NCI-H345 treated with DMSO at 0.1 percent for 48 hours (cell line): ENCODE data around the gene GPC1.

Experiments
- DNase-seq: peaks from one replicate; lab custom pipeline; 2025; ENCODE audit not compliant: unreplicated experiment; lab: John Stamatoyannopoulos, UW

Gene GPC1

GRCh38 chr2:240456447-240457222 is 21.2 kb downstream of the GPC1 start:
- no peak for DNase-seq

DNA sequence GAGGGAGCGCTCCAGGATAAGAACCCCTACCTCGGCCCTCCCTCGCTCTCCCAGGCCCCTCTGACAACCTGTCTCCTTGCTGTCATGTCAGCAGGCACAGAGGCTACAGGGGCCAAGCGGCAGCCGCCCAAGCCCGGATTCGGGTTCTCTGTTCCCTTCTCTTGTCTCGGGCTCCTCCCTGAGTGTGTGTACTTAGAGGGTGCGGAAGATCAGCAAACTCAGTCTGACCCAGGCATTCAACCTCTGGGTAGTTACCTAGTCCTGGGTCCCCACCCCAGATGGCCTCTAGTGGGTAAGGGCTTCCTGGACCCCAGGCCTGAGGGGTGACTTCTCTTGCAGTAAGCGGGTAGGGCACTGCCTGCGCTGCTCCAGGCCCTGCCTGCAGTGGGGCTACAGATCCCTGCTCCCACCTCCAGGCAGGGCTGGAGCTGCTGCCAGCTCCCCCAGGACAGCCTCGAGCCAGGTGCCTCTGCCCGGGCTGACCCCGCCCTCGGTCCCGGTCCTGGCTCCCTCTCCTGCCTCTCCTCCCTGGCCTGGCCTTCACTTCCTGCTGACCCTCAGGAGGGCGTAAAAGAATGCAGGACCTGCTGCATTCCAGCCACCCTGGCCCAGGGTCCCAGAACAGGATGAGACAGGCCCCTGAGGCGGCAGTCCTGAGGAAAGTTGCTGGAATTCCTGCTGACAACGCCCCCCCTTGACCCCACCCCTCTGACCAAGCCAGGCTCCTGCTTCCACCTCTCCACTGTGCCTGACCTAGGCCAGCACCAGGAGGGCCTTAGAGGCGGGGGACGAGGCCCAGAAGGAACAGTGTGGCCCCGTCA is 22.0 kb downstream of the GPC1 start:
- no peak for DNase-seq

DNA sequence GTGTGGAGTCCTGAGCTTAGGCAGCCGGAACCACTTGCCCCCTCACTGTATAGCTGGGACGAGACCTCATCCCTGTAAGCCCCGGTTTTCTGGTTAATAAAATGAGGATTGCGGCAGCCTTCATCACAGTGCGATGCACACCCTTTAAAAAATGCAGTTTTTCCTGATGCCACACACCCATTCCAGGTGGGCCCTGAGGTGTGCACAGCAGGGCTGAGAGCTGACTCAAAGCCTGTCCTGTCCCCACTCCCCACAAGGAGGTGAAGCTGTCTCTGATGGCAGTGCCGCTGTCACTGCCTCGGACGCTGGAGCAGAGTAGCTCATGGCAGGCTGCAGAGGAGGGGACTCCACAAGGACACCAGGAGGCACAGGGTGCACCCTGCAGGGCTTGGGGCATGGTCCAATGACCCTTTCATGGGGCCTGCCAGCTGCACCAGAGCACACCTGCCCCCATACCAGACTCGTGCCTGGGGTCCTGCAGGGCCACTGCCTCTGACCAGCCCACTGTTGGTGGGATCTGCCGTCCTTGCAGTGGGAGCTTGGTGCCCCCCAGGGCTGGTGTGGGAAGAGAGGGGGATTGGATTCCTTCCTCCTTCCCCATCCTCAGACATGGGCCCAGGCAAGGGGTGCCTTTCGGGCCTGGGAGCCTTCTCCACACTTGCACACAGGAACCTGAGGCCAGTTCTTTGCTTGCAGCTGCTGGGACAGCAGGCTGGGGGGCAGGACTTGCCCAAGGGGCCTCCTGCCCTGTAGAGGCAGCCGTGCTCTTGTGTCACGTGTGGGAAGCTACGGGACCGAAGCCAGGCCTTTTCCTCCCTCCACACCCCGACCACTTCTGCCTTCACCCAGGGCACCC is 22.8 kb downstream of the GPC1 start:
- no peak for DNase-seq

- DNase-seq, result no peak
Measured at GRCh38 chr2:240458900-240459391, 23.5 kb downstream of the GPC1 start.

GRCh38 chr2:240459401-240460252 is 24.2 kb downstream of the GPC1 start:
- peak; percentile 23 for DNase-seq

- no peak for DNase-seq
Measured at GRCh38 chr2:240460253-240460711, 24.8 kb downstream of the GPC1 start.

- DNase-seq, result no peak
Measured at GRCh38 chr2:240460781-240461431, 25.4 kb downstream of the GPC1 start.

- DNase-seq, result no peak
Measured at GRCh38 chr2:240461471-240462072, 26.1 kb downstream of the GPC1 start.

GRCh38 chr2:240462073-240462706 is 26.7 kb downstream of the GPC1 start:
- DNase-seq, result no peak

GRCh38 chr2:240462707-240463273 is 27.3 kb downstream of the GPC1 start:
- no peak for DNase-seq

- DNase-seq, result no peak
Measured at GRCh38 chr2:240463274-240463865, 27.9 kb downstream of the GPC1 start.

GRCh38 chr2:240463866-240464481 is 28.5 kb downstream of the GPC1 start:
- no peak for DNase-seq

GRCh38 chr2:240464514-240465241 is 29.2 kb downstream of the GPC1 start:
- DNase-seq, result no peak

DNA sequence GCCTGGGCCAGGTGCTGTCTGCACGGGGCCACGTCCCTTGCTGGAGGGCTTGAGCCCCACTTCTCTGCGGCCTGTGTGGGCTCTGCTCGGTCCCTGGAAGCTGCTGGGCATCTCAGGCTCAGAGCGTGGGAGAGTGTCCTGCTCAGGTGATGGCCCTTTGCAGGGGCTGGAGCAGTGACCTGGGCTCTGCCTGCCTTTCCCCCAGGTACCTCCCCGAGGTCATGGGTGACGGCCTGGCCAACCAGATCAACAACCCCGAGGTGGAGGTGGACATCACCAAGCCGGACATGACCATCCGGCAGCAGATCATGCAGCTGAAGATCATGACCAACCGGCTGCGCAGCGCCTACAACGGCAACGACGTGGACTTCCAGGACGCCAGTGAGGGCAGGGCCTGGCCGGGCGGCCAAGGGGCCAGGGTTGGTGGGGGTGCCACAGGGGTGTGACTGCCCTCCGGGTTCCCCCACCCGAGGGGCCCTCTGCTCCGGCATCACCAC is 29.9 kb downstream of the GPC1 start:
- no peak for DNase-seq

DNA sequence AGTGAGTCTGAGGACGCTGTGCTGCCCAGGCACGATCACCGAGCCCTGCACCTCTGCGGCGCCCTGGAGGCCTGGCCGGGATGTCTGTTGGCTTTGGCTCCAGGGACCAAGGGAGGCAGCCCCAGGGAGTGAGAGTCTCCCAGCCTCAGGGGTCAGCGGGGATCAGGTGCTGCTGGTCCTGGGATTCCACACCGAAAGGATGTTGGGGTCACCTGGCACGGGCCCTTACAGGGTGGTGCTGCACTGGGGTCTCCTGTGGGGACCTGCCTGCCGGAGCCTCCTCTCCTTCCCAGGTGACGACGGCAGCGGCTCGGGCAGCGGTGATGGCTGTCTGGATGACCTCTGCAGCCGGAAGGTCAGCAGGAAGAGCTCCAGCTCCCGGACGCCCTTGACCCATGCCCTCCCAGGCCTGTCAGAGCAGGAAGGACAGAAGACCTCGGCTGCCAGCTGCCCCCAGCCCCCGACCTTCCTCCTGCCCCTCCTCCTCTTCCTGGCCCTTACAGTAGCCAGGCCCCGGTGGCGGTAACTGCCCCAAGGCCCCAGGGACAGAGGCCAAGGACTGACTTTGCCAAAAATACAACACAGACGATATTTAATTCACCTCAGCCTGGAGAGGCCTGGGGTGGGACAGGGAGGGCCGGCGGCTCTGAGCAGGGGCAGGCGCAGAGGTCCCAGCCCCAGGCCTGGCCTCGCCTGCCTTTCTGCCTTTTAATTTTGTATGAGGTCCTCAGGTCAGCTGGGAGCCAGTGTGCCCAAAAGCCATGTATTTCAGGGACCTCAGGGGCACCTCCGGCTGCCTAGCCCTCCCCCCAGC is 30.5 kb downstream of the GPC1 start:
- DNase-seq, result no peak

DNA sequence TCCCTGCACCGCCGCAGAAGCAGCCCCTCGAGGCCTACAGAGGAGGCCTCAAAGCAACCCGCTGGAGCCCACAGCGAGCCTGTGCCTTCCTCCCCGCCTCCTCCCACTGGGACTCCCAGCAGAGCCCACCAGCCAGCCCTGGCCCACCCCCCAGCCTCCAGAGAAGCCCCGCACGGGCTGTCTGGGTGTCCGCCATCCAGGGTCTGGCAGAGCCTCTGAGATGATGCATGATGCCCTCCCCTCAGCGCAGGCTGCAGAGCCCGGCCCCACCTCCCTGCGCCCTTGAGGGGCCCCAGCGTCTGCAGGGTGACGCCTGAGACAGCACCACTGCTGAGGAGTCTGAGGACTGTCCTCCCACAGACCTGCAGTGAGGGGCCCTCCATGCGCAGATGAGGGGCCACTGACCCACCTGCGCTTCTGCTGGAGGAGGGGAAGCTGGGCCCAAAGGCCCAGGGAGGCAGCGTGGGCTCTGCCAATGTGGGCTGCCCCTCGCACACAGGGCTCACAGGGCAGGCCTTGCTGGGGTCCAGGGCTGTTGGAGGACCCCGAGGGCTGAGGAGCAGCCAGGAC is 31.2 kb downstream of the GPC1 start:
- DNase-seq, result no peak
